KMS-11 (cell line): ENCODE data around the gene PMEPA1.

Source experiments
- H2AFZ ChIP-seq: fragments of 200-600 bp; sonication (generic); 2 replicates; pipeline ENCODE4 v1.6.1; 2016; ENCODE audit warnings: antibody characterized with exemption, mixed run types, low read depth
- H3K27ac ChIP-seq: fragments of 200-600 bp; sonication (generic); 2 replicates; pipeline ENCODE4 v1.6.1; 2016; ENCODE audit warnings: mild to moderate bottlenecking, mixed run types
- H3K27me3 ChIP-seq: fragments of 200-600 bp; sonication (generic); 2 replicates; pipeline ENCODE4 v1.6.1; 2017; ENCODE audit warnings: mild to moderate bottlenecking, low read depth, mixed run types, moderate library complexity; ENCODE audit not compliant: insufficient read depth
- H3K36me3 ChIP-seq: fragments of 200-600 bp; sonication (generic); 2 replicates; pipeline ENCODE4 v1.6.1; 2017; ENCODE audit warnings: mild to moderate bottlenecking, mixed run types; ENCODE audit not compliant: insufficient read depth
- H3K4me1 ChIP-seq: fragments of 200-600 bp; sonication (generic); 2 replicates; pipeline ENCODE4 v1.6.1; 2016; ENCODE audit warnings: mild to moderate bottlenecking, low read depth, mixed run types; ENCODE audit not compliant: poor library complexity, severe bottlenecking
- H3K4me2 ChIP-seq: fragments of 200-600 bp; sonication (generic); 2 replicates; pipeline ENCODE4 v1.7.0; 2016; ENCODE audit warnings: mild to moderate bottlenecking, mixed run types
- H3K4me3 ChIP-seq: fragments of 200-600 bp; sonication (generic); IDR thresholded peaks from 2 replicates; pipeline ENCODE4 v1.6.1; 2017; ENCODE audit warnings: low read depth, low read length, mixed read lengths; ENCODE audit not compliant: insufficient read depth
- H3K79me2 ChIP-seq: fragments of 200-600 bp; sonication (generic); 2 replicates; pipeline ENCODE4 v1.6.1; 2016; ENCODE audit warnings: low read depth, mixed run types; ENCODE audit not compliant: insufficient read depth
- H3K9ac ChIP-seq: fragments of 200-600 bp; sonication (generic); 2 replicates; pipeline ENCODE4 v1.6.1; 2016; ENCODE audit warnings: mild to moderate bottlenecking, mixed run types
- H4K20me1 ChIP-seq: fragments of 200-600 bp; sonication (generic); 2 replicates; pipeline ENCODE4 v1.6.1; 2016; ENCODE audit warnings: mild to moderate bottlenecking, mixed run types; ENCODE audit not compliant: insufficient read depth
- TF ChIP-seq, protein P1 (sequence below): fragments of 200-600 bp; sonication (generic); conservative IDR thresholded peaks from 2 replicates; pipeline ENCODE4 v1.6.1; 2017; ENCODE audit warnings: low read depth, mild to moderate bottlenecking, antibody characterized with exemption, low read length, moderate library complexity, mixed read lengths

PMEPA1 gene

DNA sequence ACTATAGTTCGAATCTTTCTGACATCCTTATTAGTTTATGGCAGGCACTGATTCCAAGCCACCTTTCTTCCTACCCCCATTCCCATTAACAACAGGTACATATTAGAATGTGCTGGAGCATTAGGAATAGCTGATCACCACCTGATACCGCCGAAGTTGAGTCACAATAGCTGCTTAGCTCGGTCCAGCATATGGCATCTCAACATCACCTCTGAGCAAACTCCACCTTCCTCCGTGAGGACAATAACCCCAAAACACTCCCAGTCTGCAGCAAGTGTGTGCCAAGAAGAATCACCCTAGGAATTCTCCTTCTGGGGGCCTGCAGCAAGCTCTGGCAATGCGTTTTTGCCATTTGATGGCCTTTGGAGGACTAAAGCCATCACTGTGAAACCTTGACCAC is 8.7 kb downstream of the PMEPA1 start:
- Histone ChIP-seq H3K27ac (no peak overlapping the region), H3K79me2 (no peaks in the 10 kb centered on the region; the same call in 1 of the 2 replicates)

GRCh38 chr20:57699395-57699794 is 10.4 kb downstream of the PMEPA1 start:
- TF ChIP-seq, protein P1, sequence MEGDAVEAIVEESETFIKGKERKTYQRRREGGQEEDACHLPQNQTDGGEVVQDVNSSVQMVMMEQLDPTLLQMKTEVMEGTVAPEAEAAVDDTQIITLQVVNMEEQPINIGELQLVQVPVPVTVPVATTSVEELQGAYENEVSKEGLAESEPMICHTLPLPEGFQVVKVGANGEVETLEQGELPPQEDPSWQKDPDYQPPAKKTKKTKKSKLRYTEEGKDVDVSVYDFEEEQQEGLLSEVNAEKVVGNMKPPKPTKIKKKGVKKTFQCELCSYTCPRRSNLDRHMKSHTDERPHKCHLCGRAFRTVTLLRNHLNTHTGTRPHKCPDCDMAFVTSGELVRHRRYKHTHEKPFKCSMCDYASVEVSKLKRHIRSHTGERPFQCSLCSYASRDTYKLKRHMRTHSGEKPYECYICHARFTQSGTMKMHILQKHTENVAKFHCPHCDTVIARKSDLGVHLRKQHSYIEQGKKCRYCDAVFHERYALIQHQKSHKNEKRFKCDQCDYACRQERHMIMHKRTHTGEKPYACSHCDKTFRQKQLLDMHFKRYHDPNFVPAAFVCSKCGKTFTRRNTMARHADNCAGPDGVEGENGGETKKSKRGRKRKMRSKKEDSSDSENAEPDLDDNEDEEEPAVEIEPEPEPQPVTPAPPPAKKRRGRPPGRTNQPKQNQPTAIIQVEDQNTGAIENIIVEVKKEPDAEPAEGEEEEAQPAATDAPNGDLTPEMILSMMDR: no peak
- Histone ChIP-seq H3K27ac (no peak overlapping the region), H2AFZ (no peak overlapping the region), H3K79me2 (no peaks in the 10 kb centered on the region; the same call in 1 of the 2 replicates), H3K4me2 (no peak overlapping the region), H3K27me3 (no peaks in the 10 kb centered on the region), H3K9ac (no peak overlapping the region), H4K20me1 (no peaks in the 10 kb centered on the region), H3K36me3 (no peaks in the 10 kb centered on the region), H3K4me1 (no peaks in the 10 kb centered on the region), H3K4me3 (no peak overlapping the region)

More for the DNA sequence above, 8.7 kb downstream of the PMEPA1 start:
- TF ChIP-seq, protein P1: no peak
- no peaks in the 10 kb centered on the region for H4K20me1 ChIP-seq
- H3K36me3 ChIP-seq: no peaks in the 10 kb centered on the region
- no peaks in the 10 kb centered on the region for H3K27me3 ChIP-seq
- no peak overlapping the region for H2AFZ ChIP-seq
- no peak overlapping the region for H3K4me2 ChIP-seq
- no peak overlapping the region for H3K9ac ChIP-seq
- no peaks in the 10 kb centered on the region for H3K4me1 ChIP-seq
- no peak overlapping the region for H3K4me3 ChIP-seq

- H3K27ac ChIP-seq: no peak overlapping the region
Observed at GRCh38 chr20:57698867-57699275, 10.9 kb downstream of the PMEPA1 start.

GRCh38 chr20:57698116-57698866 is 11.5 kb downstream of the PMEPA1 start:
- Histone ChIP-seq H3K27ac (no peak overlapping the region), H3K4me2 (no peak overlapping the region), H3K36me3 (no peaks in the 10 kb centered on the region), H3K4me3 (no peak overlapping the region), H2AFZ (no peak overlapping the region), H4K20me1 (no peaks in the 10 kb centered on the region), H3K79me2 (no peaks in the 10 kb centered on the region; the same call in 1 of the 2 replicates), H3K4me1 (no peaks in the 10 kb centered on the region), H3K27me3 (no peaks in the 10 kb centered on the region), H3K9ac (no peak overlapping the region)
- TF ChIP-seq, protein P1: no peak

More at GRCh38 chr20:57698867-57699275, 10.9 kb downstream of the PMEPA1 start:
- Histone ChIP-seq H4K20me1 (no peaks in the 10 kb centered on the region), H3K27me3 (no peaks in the 10 kb centered on the region), H3K4me1 (no peaks in the 10 kb centered on the region), H3K4me3 (no peak overlapping the region), H3K79me2 (no peaks in the 10 kb centered on the region; the same call in 1 of the 2 replicates), H2AFZ (no peak overlapping the region), H3K4me2 (no peak overlapping the region), H3K9ac (no peak overlapping the region), H3K36me3 (no peaks in the 10 kb centered on the region)
- TF ChIP-seq, protein P1: no peak
